22Rv1 (cell line): ENCODE results near the gene CAVIN2.

Experiments
- ZFX ChIP-seq: fragments of 450-650 bp; IDR thresholded peaks from 2 replicates; pipeline ENCODE4 v1.6.1; 2017; ENCODE audit warnings: antibody characterized with exemption, borderline replicate concordance
- TF ChIP-seq, protein P1 (sequence below): fragments of 450-650 bp; IDR thresholded peaks from 2 replicates; pipeline ENCODE4 v1.5.1; 2017; ENCODE audit warnings: mild to moderate bottlenecking

DNA sequence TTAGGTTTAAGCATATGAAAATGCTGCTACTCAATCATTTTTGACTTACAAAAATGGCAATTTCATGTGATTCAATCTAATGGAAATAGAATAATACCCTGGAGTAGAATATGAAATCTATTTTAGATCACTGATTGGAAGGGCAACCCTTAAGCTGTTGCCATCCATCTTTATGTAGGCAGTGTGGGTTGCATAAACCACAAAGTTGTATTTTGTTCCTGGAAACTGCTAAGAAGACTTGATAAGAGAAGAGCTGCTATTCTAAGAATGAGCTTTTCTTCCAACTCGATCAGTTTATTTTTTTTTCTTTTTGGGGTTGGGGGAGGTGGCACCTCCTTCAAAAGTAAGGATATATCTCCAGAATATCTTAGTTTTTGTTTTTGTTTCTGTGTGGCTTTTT, 60.2 kb downstream of the CAVIN2 start:
- no peak for TF ChIP-seq ZFX
- TF ChIP-seq, protein P1, sequence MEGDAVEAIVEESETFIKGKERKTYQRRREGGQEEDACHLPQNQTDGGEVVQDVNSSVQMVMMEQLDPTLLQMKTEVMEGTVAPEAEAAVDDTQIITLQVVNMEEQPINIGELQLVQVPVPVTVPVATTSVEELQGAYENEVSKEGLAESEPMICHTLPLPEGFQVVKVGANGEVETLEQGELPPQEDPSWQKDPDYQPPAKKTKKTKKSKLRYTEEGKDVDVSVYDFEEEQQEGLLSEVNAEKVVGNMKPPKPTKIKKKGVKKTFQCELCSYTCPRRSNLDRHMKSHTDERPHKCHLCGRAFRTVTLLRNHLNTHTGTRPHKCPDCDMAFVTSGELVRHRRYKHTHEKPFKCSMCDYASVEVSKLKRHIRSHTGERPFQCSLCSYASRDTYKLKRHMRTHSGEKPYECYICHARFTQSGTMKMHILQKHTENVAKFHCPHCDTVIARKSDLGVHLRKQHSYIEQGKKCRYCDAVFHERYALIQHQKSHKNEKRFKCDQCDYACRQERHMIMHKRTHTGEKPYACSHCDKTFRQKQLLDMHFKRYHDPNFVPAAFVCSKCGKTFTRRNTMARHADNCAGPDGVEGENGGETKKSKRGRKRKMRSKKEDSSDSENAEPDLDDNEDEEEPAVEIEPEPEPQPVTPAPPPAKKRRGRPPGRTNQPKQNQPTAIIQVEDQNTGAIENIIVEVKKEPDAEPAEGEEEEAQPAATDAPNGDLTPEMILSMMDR: no peak
